Neural progenitor cell (in vitro differentiated cells): ENCODE results near the gene CDA. TPM values are rescaled to one million over a fixed set of nuclear protein-coding genes. Genes with fewer than 3 reads are reported as not detected.

Experiments used
- DNase-seq: peaks from one replicate; pipeline ENCODE4 v3.0.0-alpha.2; 2016; ENCODE audit warnings: low spot score
- H2AFZ ChIP-seq: fragments of 200-600 bp; sonication (generic); replicated peaks from 2 replicates; pipeline ENCODE4 v1.6.1; 2016; ENCODE audit warnings: antibody characterized with exemption
- H3F3A ChIP-seq: fragments of 200-600 bp; sonication (generic); 2 replicates; pipeline ENCODE4 v1.6.1; 2016; ENCODE audit warnings: antibody characterized with exemption, low read depth
- H3K27ac ChIP-seq: fragments of 200-600 bp; sonication (generic); 2 replicates; pipeline ENCODE4 v1.5.1; 2016; ENCODE audit warnings: mild to moderate bottlenecking
- H3K27me3 ChIP-seq: fragments of 200-600 bp; sonication (generic); 2 replicates; pipeline ENCODE4 v1.6.1; 2016; ENCODE audit warnings: mild to moderate bottlenecking, moderate library complexity
- H3K36me3 ChIP-seq: fragments of 200-600 bp; sonication (generic); 2 replicates; pipeline ENCODE4 v1.5.1; 2016
- H3K4me1 ChIP-seq: fragments of 200-600 bp; sonication (generic); 2 replicates; pipeline ENCODE4 v1.6.1; 2016; ENCODE audit warnings: mixed run types
- H3K4me2 ChIP-seq: fragments of 200-600 bp; sonication (generic); 2 replicates; pipeline ENCODE4 v1.6.1; 2016
- H3K4me3 ChIP-seq: fragments of 200-600 bp; sonication (generic); 2 replicates; pipeline ENCODE4 v1.5.1; 2016
- H3K79me2 ChIP-seq: fragments of 200-600 bp; sonication (generic); 2 replicates; pipeline ENCODE4 v1.6.1; 2016; ENCODE audit warnings: low read depth
- H3K9ac ChIP-seq: fragments of 200-600 bp; sonication (generic); 2 replicates; pipeline ENCODE4 v1.6.1; 2016
- H3K9me3 ChIP-seq: fragments of 200-600 bp; sonication (generic); 2 replicates; pipeline ENCODE4 v1.5.1; 2016; ENCODE audit warnings: low read depth
- H4K20me1 ChIP-seq: fragments of 200-600 bp; sonication (generic); 2 replicates; pipeline ENCODE4 v1.6.1; 2016; ENCODE audit warnings: low read depth
- H3K27ac Mint-ChIP-seq: 3 replicates; pipeline ENCODE4 v1.8.0; 2021; ENCODE audit warnings: mixed read lengths
- H3K27me3 Mint-ChIP-seq: 2 replicates; pipeline ENCODE4 v1.8.0; 2022; ENCODE audit warnings: low read depth, mild to moderate bottlenecking, inconsistent platforms, moderate library complexity, mixed read lengths; ENCODE audit not compliant: insufficient read depth
- H3K36me3 Mint-ChIP-seq: 3 replicates; pipeline ENCODE4 v1.8.0; 2021; ENCODE audit warnings: mixed read lengths
- H3K4me1 Mint-ChIP-seq: 3 replicates; pipeline ENCODE4 v1.8.0; 2021; ENCODE audit warnings: mixed read lengths
- H3K4me3 Mint-ChIP-seq: 3 replicates; pipeline ENCODE4 v1.8.0; 2021; ENCODE audit warnings: mild to moderate bottlenecking, moderate library complexity, mixed read lengths
- H3K9me3 Mint-ChIP-seq: 3 replicates; pipeline ENCODE4 v1.8.0; 2020; ENCODE audit warnings: mixed read lengths
- EZH2 ChIP-seq: fragments of 200-600 bp; sonication (generic); IDR thresholded peaks from 2 replicates; pipeline ENCODE4 v1.6.1; 2017; ENCODE audit warnings: antibody characterized with exemption, mild to moderate bottlenecking, moderate library complexity
- EZH2phosphoT487 ChIP-seq: fragments of 200-600 bp; sonication (generic); IDR thresholded peaks from 2 replicates; pipeline ENCODE4 v1.6.1; 2017; ENCODE audit warnings: antibody characterized with exemption
- total RNA-seq: library from RNA; depleted of rRNA; stranded (reverse); fragments of >200 nt; gene quantifications from 2 replicates; pipeline ENCODE4 v1.2.3, GENCODE V29; 2015; ENCODE audit warnings: low replicate concordance
- TF ChIP-seq, protein P1 (sequence below): fragments of 200-600 bp; sonication (generic); IDR thresholded peaks from 2 replicates; pipeline ENCODE4 v1.5.1; 2017; ENCODE audit warnings: antibody characterized with exemption, mild to moderate bottlenecking

Gene CDA
- total RNA-seq, 1 donor from 2014 or later: 0.64 TPM

- Histone ChIP-seq H3K36me3 (no peaks in the 10 kb centered on the region), H3K4me3 (no peak overlapping the region), H3K27me3 (no peaks in the 10 kb centered on the region), H4K20me1 (no peaks in the 10 kb centered on the region), H3K79me2 (no peaks in the 10 kb centered on the region), H3K9ac (no peak overlapping the region), H3K4me2 (no peak overlapping the region), H3K4me1 (peaks cover 3% of the 10 kb centered on the region), H2AFZ (no peak overlapping the region), H3K27ac (no peak overlapping the region), H3K9me3 (no peaks in the 10 kb centered on the region), H3F3A (no peaks in the 10 kb centered on the region)
- H3K27me3 Mint-ChIP-seq: peaks cover 3% of the 10 kb centered on the region
- peaks cover 26% of the 10 kb centered on the region for H3K4me1 Mint-ChIP-seq
- H3K36me3 Mint-ChIP-seq: no peaks in the 10 kb centered on the region
- TF ChIP-seq, protein P1, sequence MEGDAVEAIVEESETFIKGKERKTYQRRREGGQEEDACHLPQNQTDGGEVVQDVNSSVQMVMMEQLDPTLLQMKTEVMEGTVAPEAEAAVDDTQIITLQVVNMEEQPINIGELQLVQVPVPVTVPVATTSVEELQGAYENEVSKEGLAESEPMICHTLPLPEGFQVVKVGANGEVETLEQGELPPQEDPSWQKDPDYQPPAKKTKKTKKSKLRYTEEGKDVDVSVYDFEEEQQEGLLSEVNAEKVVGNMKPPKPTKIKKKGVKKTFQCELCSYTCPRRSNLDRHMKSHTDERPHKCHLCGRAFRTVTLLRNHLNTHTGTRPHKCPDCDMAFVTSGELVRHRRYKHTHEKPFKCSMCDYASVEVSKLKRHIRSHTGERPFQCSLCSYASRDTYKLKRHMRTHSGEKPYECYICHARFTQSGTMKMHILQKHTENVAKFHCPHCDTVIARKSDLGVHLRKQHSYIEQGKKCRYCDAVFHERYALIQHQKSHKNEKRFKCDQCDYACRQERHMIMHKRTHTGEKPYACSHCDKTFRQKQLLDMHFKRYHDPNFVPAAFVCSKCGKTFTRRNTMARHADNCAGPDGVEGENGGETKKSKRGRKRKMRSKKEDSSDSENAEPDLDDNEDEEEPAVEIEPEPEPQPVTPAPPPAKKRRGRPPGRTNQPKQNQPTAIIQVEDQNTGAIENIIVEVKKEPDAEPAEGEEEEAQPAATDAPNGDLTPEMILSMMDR: no peak
- no peak for TF ChIP-seq EZH2
- no peak for TF ChIP-seq EZH2phosphoT487
- no peaks in the 10 kb centered on the region for H3K9me3 Mint-ChIP-seq
- no peak overlapping the region for H3K4me3 Mint-ChIP-seq
- no peak overlapping the region for H3K27ac Mint-ChIP-seq
- no peak for DNase-seq
These were observed 22.8 kb downstream of the CDA start for GRCh38 chr1:20611652-20612051.

- Histone ChIP-seq H3K4me1 (peaks cover 3% of the 10 kb centered on the region), H3K9me3 (no peaks in the 10 kb centered on the region), H3K4me2 (no peak overlapping the region), H3K36me3 (no peaks in the 10 kb centered on the region), H4K20me1 (no peaks in the 10 kb centered on the region), H3K79me2 (no peaks in the 10 kb centered on the region), H3K27ac (no peak overlapping the region), H3K27me3 (no peaks in the 10 kb centered on the region), H3F3A (no peaks in the 10 kb centered on the region), H3K9ac (no peak overlapping the region), H3K4me3 (no peak overlapping the region), H2AFZ (no peak overlapping the region)
- H3K27me3 Mint-ChIP-seq: peaks cover 3% of the 10 kb centered on the region
- TF ChIP-seq, protein P1: no peak
- no peak for TF ChIP-seq EZH2
- no peaks in the 10 kb centered on the region for H3K36me3 Mint-ChIP-seq
- no peak for DNase-seq
- H3K4me3 Mint-ChIP-seq: peak overlapping the region; percentile 27
- no peaks in the 10 kb centered on the region for H3K9me3 Mint-ChIP-seq
- H3K4me1 Mint-ChIP-seq: peaks cover 28% of the 10 kb centered on the region
- H3K27ac Mint-ChIP-seq: peak overlapping the region; percentile 96
These were observed 23.4 kb downstream of the CDA start for GRCh38 chr1:20612221-20612746.

GRCh38 chr1:20614131-20614579 is 25.3 kb downstream of the CDA start:
- Histone ChIP-seq H3K4me1 (no peaks in the 10 kb centered on the region), H3F3A (no peaks in the 10 kb centered on the region), H3K9ac (no peak overlapping the region), H4K20me1 (no peaks in the 10 kb centered on the region), H3K4me2 (no peak overlapping the region), H3K27me3 (no peaks in the 10 kb centered on the region), H3K4me3 (no peak overlapping the region), H2AFZ (peak overlapping the region; percentile 0), H3K36me3 (no peaks in the 10 kb centered on the region), H3K9me3 (no peaks in the 10 kb centered on the region), H3K27ac (no peak overlapping the region), H3K79me2 (no peaks in the 10 kb centered on the region)
- peaks cover 3% of the 10 kb centered on the region for H3K27me3 Mint-ChIP-seq
- DNase-seq: no peak
- peak overlapping the region; percentile 11 for H3K27ac Mint-ChIP-seq
- no peak overlapping the region for H3K4me3 Mint-ChIP-seq
- no peaks in the 10 kb centered on the region for H3K9me3 Mint-ChIP-seq
- TF ChIP-seq EZH2phosphoT487: no peak
- TF ChIP-seq EZH2: no peak
- TF ChIP-seq, protein P1: no peak
- H3K36me3 Mint-ChIP-seq: no peaks in the 10 kb centered on the region
- H3K4me1 Mint-ChIP-seq: peaks cover 30% of the 10 kb centered on the region
